ENCODE results near the gene ITPR1.

DNA sequence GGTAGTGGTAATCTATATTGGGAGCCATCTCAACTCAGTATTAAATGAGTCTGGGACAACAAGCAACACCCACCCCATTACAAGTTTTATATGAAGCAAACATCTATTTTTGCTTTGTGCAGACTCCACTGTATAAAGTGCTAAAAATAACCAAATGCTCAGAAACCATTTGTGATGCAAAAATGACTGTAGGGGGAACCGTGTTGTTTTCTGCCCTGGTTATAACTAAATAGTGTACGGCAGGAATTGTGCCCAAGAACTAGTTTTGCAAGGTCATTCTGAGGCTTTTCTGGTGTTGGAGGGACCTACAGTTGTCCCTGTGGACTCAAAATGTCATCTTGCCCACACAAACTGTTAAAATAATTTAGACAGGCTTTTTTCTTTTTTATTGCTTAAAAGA, 88.3 kb downstream of the ITPR1 start:
- TF ChIP-seq POLR2AphosphoS5 (IDR thresholded peaks at IDR 0.05; ENCODE audit: low read depth, low read length): no peak
- TF ChIP-seq, protein P1, sequence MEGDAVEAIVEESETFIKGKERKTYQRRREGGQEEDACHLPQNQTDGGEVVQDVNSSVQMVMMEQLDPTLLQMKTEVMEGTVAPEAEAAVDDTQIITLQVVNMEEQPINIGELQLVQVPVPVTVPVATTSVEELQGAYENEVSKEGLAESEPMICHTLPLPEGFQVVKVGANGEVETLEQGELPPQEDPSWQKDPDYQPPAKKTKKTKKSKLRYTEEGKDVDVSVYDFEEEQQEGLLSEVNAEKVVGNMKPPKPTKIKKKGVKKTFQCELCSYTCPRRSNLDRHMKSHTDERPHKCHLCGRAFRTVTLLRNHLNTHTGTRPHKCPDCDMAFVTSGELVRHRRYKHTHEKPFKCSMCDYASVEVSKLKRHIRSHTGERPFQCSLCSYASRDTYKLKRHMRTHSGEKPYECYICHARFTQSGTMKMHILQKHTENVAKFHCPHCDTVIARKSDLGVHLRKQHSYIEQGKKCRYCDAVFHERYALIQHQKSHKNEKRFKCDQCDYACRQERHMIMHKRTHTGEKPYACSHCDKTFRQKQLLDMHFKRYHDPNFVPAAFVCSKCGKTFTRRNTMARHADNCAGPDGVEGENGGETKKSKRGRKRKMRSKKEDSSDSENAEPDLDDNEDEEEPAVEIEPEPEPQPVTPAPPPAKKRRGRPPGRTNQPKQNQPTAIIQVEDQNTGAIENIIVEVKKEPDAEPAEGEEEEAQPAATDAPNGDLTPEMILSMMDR (IDR thresholded peaks at IDR 0.05): no peak

Measured in Panc1 (cell line).